Measurements from ENCODE around the gene DHRS4. TPM values are rescaled to one million over a fixed set of nuclear protein-coding genes. Genes with fewer than 3 reads are reported as not detected.

Gene DHRS4
- 10 to 100 TPM; 17.8 to 21.2 TPM for total RNA-seq
- 10 to 100 TPM; 43.9 to 47.3 TPM for polyA plus RNA-seq
- long read RNA-seq, donor 1, transcript DHRS4-201 (8 exons, 1,443 nt) = major isoform, 34 of 64 reads
- long read RNA-seq, donor 1, transcript DHRS4-203 (5 exons, 727 nt) = minor isoform, 21 of 64 reads
- long read RNA-seq, donor 1, partial matches to known transcripts = 4 of 64 reads
- long read RNA-seq, donor 1, other reads (novel, unspliced or antisense) = 4 of 64 reads
- long read RNA-seq, donor 2, transcript DHRS4-203 (5 exons, 727 nt) = major isoform, 6 of 15 reads
- long read RNA-seq, donor 2, partial matches to known transcripts = 2 of 15 reads
- long read RNA-seq, donor 2, other reads (novel, unspliced or antisense) = 5 of 15 reads

DNA sequence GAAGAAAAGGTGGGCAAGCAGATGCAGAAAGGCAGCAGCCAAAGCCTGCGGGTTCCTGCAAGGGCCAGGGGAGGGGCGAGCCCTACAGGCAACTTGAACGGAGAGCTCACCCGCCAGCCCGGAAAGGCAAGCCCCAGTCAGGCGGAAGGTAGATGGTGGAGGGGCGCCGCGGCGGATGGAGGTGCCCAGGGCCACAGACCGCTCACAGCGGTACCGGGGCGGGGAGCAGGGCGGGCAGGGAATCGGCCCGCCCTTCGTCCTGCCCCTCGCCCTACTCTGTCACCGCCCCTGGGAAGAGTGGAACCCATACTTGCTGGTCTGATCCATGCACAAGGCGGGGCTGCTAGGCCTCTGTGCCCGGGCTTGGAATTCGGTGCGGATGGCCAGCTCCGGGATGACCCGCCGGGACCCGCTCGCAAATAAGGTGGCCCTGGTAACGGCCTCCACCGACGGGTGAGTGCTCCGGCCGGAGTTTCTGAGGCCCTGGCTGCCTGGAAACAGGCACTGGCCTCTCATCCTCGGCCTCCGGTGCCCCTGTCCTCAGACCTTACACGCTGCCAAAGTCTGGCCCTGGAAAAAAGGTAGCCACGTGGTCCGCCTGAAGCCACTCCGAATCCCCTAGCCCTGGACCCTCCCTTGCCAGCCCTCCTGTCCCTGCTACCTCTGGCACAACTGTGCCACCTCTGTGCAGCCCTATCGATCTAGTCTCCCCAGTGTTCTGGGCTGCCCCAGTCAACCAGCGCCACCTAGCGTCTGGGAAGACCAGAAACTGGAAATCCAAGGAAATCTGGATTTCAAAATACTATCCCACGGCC is at the start of gene DHRS4:
TSS of gene DHRS4 (plus strand) at position 307 of the 815 bp plus-strand sequence. CDS start at position 326, 19 bp downstream.
- H3K4me1 ChIP-seq (ENCODE audit: control insufficient read depth in 1 of 2, insufficient read depth in 2 of 2, low read length in 2 of 2) = no peaks in the 10 kb centered on the region
- intact Hi-C loops (cut with DNase I) = loop anchor here in 1 of 2 donors (5.0 to 10.0 kb wide), 2 partner anchors 59 to 226 kb away; no protein-coding TSS in a partner anchor

DNA sequence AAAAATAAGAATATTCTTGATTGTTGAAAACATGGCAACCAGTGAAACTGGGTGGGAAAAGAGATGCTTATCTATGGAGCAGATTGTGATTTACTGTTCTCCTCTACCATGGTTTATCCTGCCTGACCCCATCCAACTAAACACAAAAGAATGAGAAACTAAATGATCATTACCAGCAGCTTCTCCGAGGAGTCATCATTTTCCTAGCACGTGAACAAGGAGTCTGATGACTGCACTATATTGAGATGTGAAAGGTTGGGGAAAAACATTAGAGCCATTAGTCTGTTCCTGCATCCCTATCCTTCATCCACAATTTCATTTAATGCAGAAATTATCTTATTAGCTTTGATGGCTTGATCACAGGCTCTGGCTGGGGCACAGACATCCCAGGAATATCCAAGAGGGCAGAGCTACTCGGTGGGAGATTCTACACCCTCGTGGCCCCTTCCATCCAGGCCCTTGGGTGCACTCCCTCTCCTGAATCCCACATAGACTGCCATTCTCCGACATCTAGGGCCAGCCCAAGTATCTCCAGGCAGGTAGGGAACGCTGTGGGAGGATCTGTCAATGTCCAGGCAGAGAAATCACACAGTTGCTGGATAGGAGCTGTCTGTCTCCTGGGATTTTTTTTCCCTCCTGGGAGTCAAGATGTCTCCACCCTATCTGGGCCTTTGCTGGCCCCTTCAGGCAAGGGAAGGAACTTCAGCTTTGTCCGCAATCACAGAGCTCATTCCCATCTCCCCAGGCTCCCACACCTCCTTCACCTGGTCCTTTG is 43.3 kb upstream of the DHRS4 start:
- no peaks in the 10 kb centered on the region for H3K27me3 ChIP-seq (ENCODE audit: control insufficient read depth in 1 of 2, insufficient read depth in 2 of 2, low read length in 1 of 2)
- no peak overlapping the region for H3K27ac ChIP-seq (ENCODE audit: low read depth in 1 of 2, low read length in 2 of 2)
- intact Hi-C loops (cut with DNase I) = loop anchor here in 1 of 2 donors (5.0 to 10.0 kb wide), 2 partner anchors 183 to 275 kb away; partner anchors contain the start of gene DHRS2
- no peak for ATAC-seq (ENCODE audit: low FRiP score)
- H3K36me3 ChIP-seq (ENCODE audit: control insufficient read depth in 1 of 2, insufficient read depth in 2 of 2, low read length in 1 of 2) = no peaks in the 10 kb centered on the region
- WGBS, 2 donors = 67 to 70% methylated on average over 7 of the region's 7 CpGs
- no peaks in the 10 kb centered on the region for H3K4me1 ChIP-seq (ENCODE audit: control insufficient read depth in 1 of 2, insufficient read depth in 2 of 2, low read length in 2 of 2)
- H3K4me3 ChIP-seq (ENCODE audit: low read length in 2 of 2) = no peak overlapping the region
- no peak for DNase-seq
- no peaks in the 10 kb centered on the region for H3K9me3 ChIP-seq (ENCODE audit: control insufficient read depth, low read length)

More for the DNA sequence above, at the start of gene DHRS4:
- H3K27ac ChIP-seq (ENCODE audit: low read depth in 1 of 2, low read length in 2 of 2) = peak within 1 kb of the TSS in 1 of 2 donors; percentile 82
- H3K9me3 ChIP-seq (ENCODE audit: control insufficient read depth, low read length) = peaks cover 1% of the 10 kb centered on the region
- peak within 1 kb of the TSS; percentile 59 to 73 for H3K4me3 ChIP-seq (ENCODE audit: low read length in 2 of 2)
- no peaks in the 10 kb centered on the region for H3K36me3 ChIP-seq (ENCODE audit: control insufficient read depth in 1 of 2, insufficient read depth in 2 of 2, low read length in 1 of 2)
- ATAC-seq (ENCODE audit: low FRiP score) (peak; percentile 99), DNase-seq (peak; percentile 89 to 94)
- WGBS, 2 donors = 0% methylated on average over 39 to 44 of the region's 44 CpGs
- no peaks in the 10 kb centered on the region for H3K27me3 ChIP-seq (ENCODE audit: control insufficient read depth in 1 of 2, insufficient read depth in 2 of 2, low read length in 1 of 2)

DNA sequence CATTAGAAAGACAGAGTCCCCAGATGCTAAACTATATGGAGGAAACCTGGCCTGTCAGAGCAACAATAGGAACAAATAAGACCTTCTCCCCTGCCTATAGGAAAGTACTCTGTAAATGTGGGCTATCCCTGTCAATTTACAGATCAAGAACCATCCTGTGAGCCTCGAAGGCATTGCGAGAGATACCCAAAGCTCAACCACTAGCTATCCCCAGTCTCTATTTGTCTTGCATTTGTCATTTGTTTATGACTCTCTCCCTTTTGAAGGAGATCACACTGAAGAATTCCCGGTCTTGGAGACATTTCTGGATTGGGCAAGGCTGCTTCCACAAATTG is 42.7 kb upstream of the DHRS4 start:
- H3K4me1 ChIP-seq (ENCODE audit: control insufficient read depth in 1 of 2, insufficient read depth in 2 of 2, low read length in 2 of 2) = no peaks in the 10 kb centered on the region
- no peaks in the 10 kb centered on the region for H3K36me3 ChIP-seq (ENCODE audit: control insufficient read depth in 1 of 2, insufficient read depth in 2 of 2, low read length in 1 of 2)
- intact Hi-C loops (cut with DNase I) = loop anchor here in 1 of 2 donors (5.0 to 10.0 kb wide), 2 partner anchors 184 to 276 kb away; partner anchors contain the start of gene DHRS2
- 91 to 92% methylated on average over 3 of the region's 3 CpGs for WGBS, 2 donors
- no peak for DNase-seq
- no peak overlapping the region for H3K27ac ChIP-seq (ENCODE audit: low read depth in 1 of 2, low read length in 2 of 2)
- H3K9me3 ChIP-seq (ENCODE audit: control insufficient read depth, low read length) = no peaks in the 10 kb centered on the region
- H3K4me3 ChIP-seq (ENCODE audit: low read length in 2 of 2) = no peak overlapping the region
- no peaks in the 10 kb centered on the region for H3K27me3 ChIP-seq (ENCODE audit: control insufficient read depth in 1 of 2, insufficient read depth in 2 of 2, low read length in 1 of 2)
- no peak for ATAC-seq (ENCODE audit: low FRiP score)

DNA sequence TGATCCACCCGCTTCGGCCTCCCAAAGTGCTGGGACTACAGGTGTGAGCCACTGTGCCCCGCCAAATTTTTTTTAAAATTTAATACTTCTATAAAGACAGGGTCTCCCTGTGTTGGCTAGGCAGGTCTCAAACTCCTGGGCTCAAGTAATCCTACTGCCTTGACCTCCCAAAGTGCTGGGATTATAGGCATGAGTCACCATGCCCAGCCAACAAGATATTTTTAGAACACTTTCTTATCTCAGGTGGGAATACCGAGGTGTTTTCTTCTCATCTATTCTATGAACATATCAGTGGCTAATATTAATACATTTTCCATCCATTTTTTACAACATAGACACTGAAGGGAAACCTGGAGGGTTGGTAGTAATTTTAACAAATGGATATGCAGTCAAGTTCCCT is 38.0 kb upstream of the DHRS4 start:
- intact Hi-C loops (cut with DNase I) = loop anchor here in 1 of 2 donors (10.0 kb wide), 1 partner anchor 281 kb away; the partner anchor contains the start of gene DHRS2
- Histone ChIP-seq H3K9me3 (ENCODE audit: control insufficient read depth, low read length) (no peaks in the 10 kb centered on the region), H3K4me1 (ENCODE audit: control insufficient read depth in 1 of 2, insufficient read depth in 2 of 2, low read length in 2 of 2) (no peaks in the 10 kb centered on the region), H3K36me3 (ENCODE audit: control insufficient read depth in 1 of 2, insufficient read depth in 2 of 2, low read length in 1 of 2) (no peaks in the 10 kb centered on the region), H3K27me3 (ENCODE audit: control insufficient read depth in 1 of 2, insufficient read depth in 2 of 2, low read length in 1 of 2) (no peaks in the 10 kb centered on the region), H3K27ac (ENCODE audit: low read depth in 1 of 2, low read length in 2 of 2) (peak overlapping the region; percentile 6 to 57), H3K4me3 (ENCODE audit: low read length in 2 of 2) (no peak overlapping the region)
- WGBS, 2 donors = 68 to 74% methylated on average over 4 of the region's 4 CpGs
- ATAC-seq (ENCODE audit: low FRiP score) = no peak
- DNase-seq = no peak

DNA sequence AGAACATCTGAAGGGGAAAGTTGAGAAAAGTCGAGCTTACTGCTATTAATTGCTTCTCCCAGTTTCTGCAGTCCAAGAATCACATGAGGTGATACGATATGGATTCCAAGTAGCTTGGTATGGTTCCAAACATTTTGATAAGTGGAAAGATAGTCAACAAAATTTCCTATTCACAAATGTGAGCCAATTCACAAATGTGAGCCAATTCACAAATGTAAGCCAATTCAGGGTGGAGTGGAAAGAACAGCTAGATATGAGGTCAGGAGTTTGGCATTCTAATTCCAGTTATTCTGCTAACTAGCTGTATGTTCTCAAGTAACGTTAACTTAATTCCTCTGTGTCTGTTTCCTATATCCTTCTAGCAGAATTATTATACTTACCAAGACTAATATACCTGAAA is 37.6 kb upstream of the DHRS4 start:
- H3K27ac ChIP-seq (ENCODE audit: low read depth in 1 of 2, low read length in 2 of 2) = peak overlapping the region in 1 of 2 donors; percentile 71
- H3K4me3 ChIP-seq (ENCODE audit: low read length in 2 of 2) = no peak overlapping the region
- no peaks in the 10 kb centered on the region for H3K27me3 ChIP-seq (ENCODE audit: control insufficient read depth in 1 of 2, insufficient read depth in 2 of 2, low read length in 1 of 2)
- H3K4me1 ChIP-seq (ENCODE audit: control insufficient read depth in 1 of 2, insufficient read depth in 2 of 2, low read length in 2 of 2) = no peaks in the 10 kb centered on the region
- ATAC-seq (ENCODE audit: low FRiP score) (peak; percentile 77), DNase-seq (no peak)
- H3K36me3 ChIP-seq (ENCODE audit: control insufficient read depth in 1 of 2, insufficient read depth in 2 of 2, low read length in 1 of 2) = no peaks in the 10 kb centered on the region
- 3 to 6% methylated on average over 3 of the region's 3 CpGs for WGBS, 2 donors
- no peaks in the 10 kb centered on the region for H3K9me3 ChIP-seq (ENCODE audit: control insufficient read depth, low read length)
- intact Hi-C loops (cut with DNase I) = loop anchor here in 1 of 2 donors (10.0 kb wide), 1 partner anchor 281 kb away; the partner anchor contains the start of gene DHRS2

DNA sequence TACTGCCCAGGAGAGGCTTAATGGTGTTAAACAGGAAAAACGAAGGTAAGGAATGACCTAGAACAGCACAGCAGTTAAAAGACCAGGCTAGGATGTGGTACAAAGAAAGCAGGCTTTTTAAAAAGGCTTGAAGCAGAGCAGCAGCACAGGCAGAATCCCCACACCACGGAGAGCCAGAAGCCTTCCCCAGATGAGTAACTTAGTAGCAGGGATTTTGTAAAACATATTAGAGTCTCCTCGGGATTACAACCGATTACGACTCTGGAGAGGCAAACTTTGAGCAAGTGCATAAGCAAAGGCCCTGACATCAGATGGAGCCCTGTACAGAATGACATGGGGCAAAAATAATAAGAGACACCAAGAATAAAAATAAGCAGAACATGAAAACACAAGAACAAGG is 37.1 kb upstream of the DHRS4 start:
- intact Hi-C loops (cut with DNase I) = loop anchor here in 1 of 2 donors (10.0 kb wide), 1 partner anchor 282 kb away; the partner anchor contains the start of gene DHRS2
- Histone ChIP-seq H3K9me3 (ENCODE audit: control insufficient read depth, low read length) (no peaks in the 10 kb centered on the region), H3K36me3 (ENCODE audit: control insufficient read depth in 1 of 2, insufficient read depth in 2 of 2, low read length in 1 of 2) (no peaks in the 10 kb centered on the region), H3K27me3 (ENCODE audit: control insufficient read depth in 1 of 2, insufficient read depth in 2 of 2, low read length in 1 of 2) (no peaks in the 10 kb centered on the region), H3K27ac (ENCODE audit: low read depth in 1 of 2, low read length in 2 of 2) (peak overlapping the region; percentile 16 to 71), H3K4me3 (ENCODE audit: low read length in 2 of 2) (no peak overlapping the region), H3K4me1 (ENCODE audit: control insufficient read depth in 1 of 2, insufficient read depth in 2 of 2, low read length in 2 of 2) (no peaks in the 10 kb centered on the region)
- ATAC-seq (ENCODE audit: low FRiP score) (peak; percentile 52), DNase-seq (no peak)
- WGBS, 2 donors = 12 to 13% methylated on average over 5 of the region's 5 CpGs

DNA sequence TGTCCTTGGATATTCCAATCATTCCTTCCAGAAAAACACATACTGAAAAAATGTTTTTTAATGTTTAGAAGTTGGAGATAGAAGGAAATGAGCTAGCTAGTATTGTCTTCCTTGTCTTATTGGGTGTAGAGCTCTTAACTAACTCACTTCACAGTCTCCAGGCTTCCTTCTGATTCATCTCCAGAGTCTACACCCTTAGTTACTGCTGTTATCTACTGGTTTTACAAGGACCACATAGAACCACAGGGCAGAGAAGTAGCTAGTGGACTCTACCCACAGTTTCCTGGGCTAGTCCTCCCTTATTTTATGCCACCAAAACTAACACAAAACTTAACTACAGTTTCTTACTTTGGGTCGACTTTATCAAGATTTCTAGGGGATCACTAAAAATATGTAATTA is 31.0 kb upstream of the DHRS4 start:
- Histone ChIP-seq H3K27ac (ENCODE audit: low read depth in 1 of 2, low read length in 2 of 2) (no peak overlapping the region), H3K4me3 (ENCODE audit: low read length in 2 of 2) (no peak overlapping the region), H3K9me3 (ENCODE audit: control insufficient read depth, low read length) (no peaks in the 10 kb centered on the region), H3K4me1 (ENCODE audit: control insufficient read depth in 1 of 2, insufficient read depth in 2 of 2, low read length in 2 of 2) (no peaks in the 10 kb centered on the region), H3K36me3 (ENCODE audit: control insufficient read depth in 1 of 2, insufficient read depth in 2 of 2, low read length in 1 of 2) (no peaks in the 10 kb centered on the region), H3K27me3 (ENCODE audit: control insufficient read depth in 1 of 2, insufficient read depth in 2 of 2, low read length in 1 of 2) (no peaks in the 10 kb centered on the region)
- intact Hi-C loops (cut with DNase I) = no loop called here
- ATAC-seq (ENCODE audit: low FRiP score) (no peak), DNase-seq (no peak)
- WGBS, 2 donors = 85 to 92% methylated on average over 1 of the region's 1 CpG

DNA sequence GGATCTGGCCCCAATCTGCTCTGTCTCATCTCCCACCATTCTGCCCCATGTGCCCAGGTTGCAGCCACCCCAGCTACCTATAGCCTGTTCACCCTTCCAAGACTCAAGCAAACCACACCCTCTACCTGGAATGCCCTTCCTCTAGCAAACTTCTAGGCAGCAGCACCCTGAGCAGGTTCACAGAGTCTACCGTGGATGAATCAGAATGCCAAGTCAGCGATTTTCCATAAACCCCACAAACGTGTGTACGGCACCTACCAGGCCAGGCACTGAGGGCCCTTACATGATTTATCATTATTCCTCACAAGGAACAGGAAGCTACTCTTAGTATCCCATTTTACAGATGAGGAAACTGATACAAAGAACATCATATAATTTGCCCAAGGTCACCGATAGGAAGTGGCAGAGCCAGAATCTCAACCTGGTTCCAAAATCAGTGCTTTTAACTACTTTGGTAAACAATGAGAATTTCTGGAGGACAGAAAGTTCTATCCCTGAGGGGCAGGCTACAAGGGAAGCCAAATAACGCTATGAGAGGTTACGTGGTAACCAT is 28.0 kb upstream of the DHRS4 start:
- H3K27me3 ChIP-seq (ENCODE audit: control insufficient read depth in 1 of 2, insufficient read depth in 2 of 2, low read length in 1 of 2) = no peaks in the 10 kb centered on the region
- intact Hi-C loops (cut with DNase I) = loop anchor here in 1 of 2 donors (5.0 kb wide), 1 partner anchor 293 kb away; no protein-coding TSS in a partner anchor

More for the DNA sequence above, 28.0 kb upstream of the DHRS4 start:
- WGBS, 2 donors = 92 to 94% methylated on average over 7 of the region's 7 CpGs
- Histone ChIP-seq H3K9me3 (ENCODE audit: control insufficient read depth, low read length) (no peaks in the 10 kb centered on the region), H3K4me1 (ENCODE audit: control insufficient read depth in 1 of 2, insufficient read depth in 2 of 2, low read length in 2 of 2) (no peaks in the 10 kb centered on the region), H3K4me3 (ENCODE audit: low read length in 2 of 2) (no peak overlapping the region), H3K36me3 (ENCODE audit: control insufficient read depth in 1 of 2, insufficient read depth in 2 of 2, low read length in 1 of 2) (no peaks in the 10 kb centered on the region), H3K27ac (ENCODE audit: low read depth in 1 of 2, low read length in 2 of 2) (no peak overlapping the region)
- ATAC-seq (ENCODE audit: low FRiP score) (no peak), DNase-seq (no peak)

Measured in aorta (tissue), 5 donors.